Purkinje cell (primary cell): ENCODE data around the gene CBX8. TPM values are rescaled to one million over a fixed set of nuclear protein-coding genes. Genes with fewer than 3 reads are reported as not detected.

Experiments
- polyA plus RNA-seq: library from polyadenylated mRNA; unstranded; fragments of >200 nt; fragmentation: Nextera tagmentation; gene quantifications from 2 replicates; pipeline ENCODE4 v1.2.1, GENCODE V29; 2014

Gene CBX8
- 0.27 and 0.46 TPM in 2 replicates for polyA plus RNA-seq

DNA sequence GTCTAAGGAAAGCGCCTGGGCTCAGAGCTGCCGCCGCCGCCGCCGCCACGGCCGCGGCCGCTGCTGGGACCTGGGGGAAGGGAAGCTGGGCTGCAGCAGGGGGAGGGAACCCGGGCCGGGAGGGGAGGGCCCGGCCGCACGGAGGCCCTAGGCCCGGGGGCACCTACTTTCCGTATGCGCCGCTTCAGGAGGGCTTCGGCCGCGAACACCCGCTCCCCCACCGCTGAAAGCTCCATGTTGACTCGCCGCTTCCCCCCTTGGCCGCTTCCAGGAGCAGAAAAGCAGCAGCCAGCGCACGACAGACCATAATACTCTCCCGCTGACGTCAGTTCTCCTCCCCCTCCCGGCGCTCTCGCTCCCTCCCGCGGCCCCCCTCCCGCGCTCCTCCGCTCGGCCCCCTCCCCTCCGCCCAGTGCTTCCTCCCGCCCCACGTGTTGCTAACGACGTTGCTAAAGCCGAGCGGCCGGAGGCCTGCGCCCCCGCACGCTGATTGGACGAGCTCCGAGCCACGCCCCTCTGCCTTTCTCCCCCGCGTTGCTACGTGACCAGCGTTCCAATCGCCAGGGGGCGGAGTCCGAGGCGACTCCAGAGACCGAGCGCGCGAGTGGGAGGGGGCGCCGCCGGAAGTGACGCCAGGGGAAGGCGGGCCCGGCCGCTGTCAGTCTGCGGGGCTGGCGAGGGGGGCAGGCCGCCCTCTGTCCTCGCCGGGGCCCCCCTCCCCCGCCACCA is at the start of gene CBX8:
CBX8 (minus strand) TSS at position 315 of the 729 bp plus-strand sequence; CDS start at position 236, 79 bp downstream.

DNA sequence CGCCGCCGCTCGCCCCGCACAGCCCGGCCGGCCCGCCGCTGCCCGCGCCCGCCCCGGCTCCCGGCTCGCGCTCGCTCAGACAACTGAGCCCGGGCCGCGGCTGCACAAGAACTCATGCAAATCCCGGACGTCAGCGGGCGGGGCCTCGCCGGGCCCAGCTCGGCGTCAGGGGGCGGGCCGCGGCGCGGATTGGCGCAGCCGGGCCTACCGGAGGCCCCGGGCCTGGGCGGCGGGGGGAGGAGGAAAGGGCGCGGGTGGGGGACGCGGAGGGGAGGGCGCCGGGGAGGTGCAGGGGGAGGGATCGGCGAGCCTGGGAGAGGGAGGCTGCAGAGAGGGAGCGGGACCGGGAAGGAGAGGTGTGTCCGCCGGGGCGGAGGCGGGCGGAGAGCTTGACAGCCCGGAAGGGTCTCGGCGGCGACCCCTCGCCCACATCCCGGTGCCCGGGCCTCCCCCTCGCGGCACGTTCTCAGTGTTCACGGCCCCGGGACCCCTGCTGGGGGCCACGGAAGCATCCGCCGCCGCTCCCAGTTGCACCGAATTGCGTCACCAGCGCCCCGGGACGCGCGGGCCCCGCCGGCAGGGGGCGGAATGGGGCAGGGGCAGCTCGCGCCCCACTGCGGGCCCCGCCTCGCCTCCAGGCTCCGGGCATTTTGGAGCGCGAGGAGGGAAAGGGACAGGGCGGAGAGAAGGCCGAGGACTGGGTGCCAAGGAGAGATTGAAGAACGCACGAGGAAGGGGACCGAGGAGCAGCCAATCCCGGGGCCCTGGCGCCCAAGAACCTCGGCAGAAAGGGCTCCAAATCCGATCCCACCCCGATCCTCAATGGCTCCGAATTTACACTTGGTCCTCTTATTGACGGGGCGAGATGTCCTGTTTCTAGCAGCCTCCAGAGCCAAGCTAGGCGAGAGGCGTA is 42.7 kb upstream of the CBX8 start, which contains the start of gene CBX4:
CBX4 (minus strand) TSS at position 85 of the 913 bp plus-strand sequence. CDS start 189 bp downstream, outside the sequence.

DNA sequence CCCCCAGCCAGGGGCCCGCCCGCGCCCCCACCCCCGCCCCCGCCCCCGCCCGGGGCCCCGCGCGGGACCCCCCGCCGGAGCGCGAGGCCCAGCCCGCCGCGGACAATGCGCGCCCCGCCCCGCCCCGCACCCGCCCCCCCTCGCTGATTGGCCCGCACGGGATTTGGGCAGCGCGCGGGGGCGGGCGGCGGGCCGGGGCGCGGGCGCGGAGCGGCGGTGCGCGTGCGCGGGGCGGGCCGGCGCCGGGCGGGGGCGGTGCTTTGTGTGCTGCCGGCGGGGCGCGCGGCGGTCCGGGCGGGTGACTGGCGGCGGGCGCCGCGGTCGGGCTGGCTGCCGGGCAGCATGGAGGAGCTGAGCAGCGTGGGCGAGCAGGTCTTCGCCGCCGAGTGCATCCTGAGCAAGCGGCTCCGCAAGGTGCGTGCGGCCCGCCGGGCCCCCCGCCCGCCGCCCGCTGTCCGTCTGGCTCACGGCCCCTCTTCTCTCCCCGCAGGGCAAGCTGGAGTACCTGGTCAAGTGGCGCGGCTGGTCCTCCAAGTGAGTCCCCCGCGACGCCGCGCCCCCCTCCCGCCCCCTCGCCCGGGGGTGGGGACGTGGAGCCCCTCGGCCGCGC is 18.9 kb downstream of the CBX8 start, which contains the start of gene CBX2:
CBX2 (plus strand) TSS at position 255 of the 610 bp plus-strand sequence; CDS start at position 343, 88 bp downstream.

Other genes starting within 250 kb of the CBX8 start
- gene RBFOX3, start 186.0 kb downstream of the CBX8 start, polyA plus RNA-seq = 2.0 and 11.9 TPM in 2 replicates
- not detected in 2 replicates for gene ENPP7, start 66.1 kb downstream of the CBX8 start, polyA plus RNA-seq
- not detected in 2 replicates for gene CBX2, start 18.9 kb downstream of the CBX8 start, polyA plus RNA-seq
- gene CBX4, start 42.4 kb upstream of the CBX8 start, polyA plus RNA-seq = 10.9 and 15.3 TPM in 2 replicates
- 0.69 and 2.8 TPM in 2 replicates for gene TBC1D16, start 238.8 kb upstream of the CBX8 start, polyA plus RNA-seq
- 0.73 and 1.5 TPM in 2 replicates for gene CCDC40, start 239.6 kb upstream of the CBX8 start, polyA plus RNA-seq